Measurements from ENCODE around the gene MAPK10.

The MAPK10 gene

DNA sequence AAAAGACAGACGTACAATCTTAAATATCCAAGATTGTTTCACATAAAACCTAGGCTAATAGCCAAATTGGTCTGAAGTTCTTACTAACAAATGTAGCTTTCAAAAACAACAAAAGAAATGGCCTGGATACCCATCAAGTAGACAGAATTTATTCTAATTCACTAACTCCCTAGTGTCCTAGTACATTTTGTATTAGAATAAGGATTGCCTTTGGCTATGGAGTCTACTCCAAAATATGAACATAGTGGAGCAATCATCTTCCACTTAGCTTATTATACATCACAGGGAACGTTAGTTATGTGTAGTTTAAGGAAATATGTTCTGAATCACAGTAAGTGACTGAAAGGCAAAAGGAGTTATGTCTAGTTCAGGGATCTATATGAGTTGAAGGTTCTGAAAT is 81.7 kb downstream of the MAPK10 start:
- no peak for DNase-seq (ENCODE audit: low read depth in 2 of 2)

DNA sequence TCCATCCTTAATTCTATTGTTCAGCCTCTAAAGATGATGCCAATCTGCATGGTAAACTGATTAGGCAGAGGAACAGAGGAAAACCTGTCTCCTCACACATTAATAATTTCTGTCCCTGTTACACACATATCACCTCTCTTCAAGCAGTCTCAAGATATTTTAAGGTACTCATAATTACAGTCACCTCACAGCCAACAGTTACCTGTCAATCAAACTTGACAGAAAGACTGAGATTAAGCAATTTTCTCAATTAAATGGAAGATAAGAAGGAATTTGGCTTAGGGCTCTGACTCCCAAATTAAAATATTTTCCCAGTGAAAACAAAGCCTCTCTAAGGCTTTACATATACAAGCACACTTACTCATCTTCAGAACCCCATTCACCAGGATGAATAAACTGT is 85.2 kb downstream of the MAPK10 start:
- no peak for DNase-seq (ENCODE audit: low read depth in 2 of 2)

GRCh38 chr4:86272669-86273068 is 87.2 kb downstream of the MAPK10 start:
- DNase-seq (ENCODE audit: low read depth in 2 of 2), result no peak

- no peak for DNase-seq (ENCODE audit: low read depth in 2 of 2)
Measured at GRCh38 chr4:86271057-86271456, 88.8 kb downstream of the MAPK10 start.

- DNase-seq (ENCODE audit: low read depth in 2 of 2), result no peak
Measured at GRCh38 chr4:86269354-86269753, 90.5 kb downstream of the MAPK10 start.

- DNase-seq (ENCODE audit: low read depth in 2 of 2), result no peak
Measured at GRCh38 chr4:86264241-86264640, 95.6 kb downstream of the MAPK10 start.

DNA sequence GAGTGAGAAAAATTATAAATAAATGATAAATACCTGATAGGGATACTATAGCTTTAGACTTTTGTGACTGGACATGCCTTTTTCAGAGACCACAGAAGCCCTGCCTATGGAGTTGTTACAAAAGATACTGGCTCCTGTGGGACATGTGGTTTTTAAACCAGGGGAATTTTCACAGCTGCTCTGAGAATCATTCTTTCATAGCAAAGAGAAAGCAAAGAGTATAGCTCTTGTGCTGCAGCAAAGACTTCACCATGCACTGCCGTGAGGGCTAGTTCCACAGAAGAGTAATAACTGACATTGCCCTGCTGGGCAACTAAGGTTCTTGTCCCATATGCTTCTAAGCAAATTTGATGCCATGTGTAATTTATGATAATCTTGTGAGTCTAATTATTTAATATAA is 98.2 kb downstream of the MAPK10 start:
- no peak for DNase-seq (ENCODE audit: low read depth in 2 of 2)

GRCh38 chr4:86256086-86256485 is 103.8 kb downstream of the MAPK10 start:
- no peak for DNase-seq (ENCODE audit: low read depth in 2 of 2)

GRCh38 chr4:86250619-86251018 is 109.2 kb downstream of the MAPK10 start:
- no peak for DNase-seq (ENCODE audit: low read depth in 2 of 2)

DNA sequence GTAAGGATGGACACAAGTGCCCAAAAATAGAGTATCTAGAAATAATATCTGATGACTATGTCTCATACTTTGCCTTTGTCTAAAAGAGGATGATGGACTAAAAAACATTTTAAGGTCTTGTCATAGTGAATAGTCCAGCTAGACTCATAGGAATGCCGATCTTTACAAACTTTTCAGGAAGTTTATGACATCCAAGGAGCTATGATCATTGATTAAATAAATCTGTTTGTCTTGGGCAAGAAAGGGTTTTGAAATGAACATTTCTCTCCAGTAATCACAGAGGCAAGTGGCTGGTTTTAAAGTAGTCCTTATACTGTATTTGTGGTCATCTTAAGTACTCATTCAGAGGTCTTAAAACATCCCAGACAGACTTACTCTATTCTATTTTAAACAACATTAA is 109.8 kb downstream of the MAPK10 start:
- no peak for DNase-seq (ENCODE audit: low read depth in 2 of 2)

DNA sequence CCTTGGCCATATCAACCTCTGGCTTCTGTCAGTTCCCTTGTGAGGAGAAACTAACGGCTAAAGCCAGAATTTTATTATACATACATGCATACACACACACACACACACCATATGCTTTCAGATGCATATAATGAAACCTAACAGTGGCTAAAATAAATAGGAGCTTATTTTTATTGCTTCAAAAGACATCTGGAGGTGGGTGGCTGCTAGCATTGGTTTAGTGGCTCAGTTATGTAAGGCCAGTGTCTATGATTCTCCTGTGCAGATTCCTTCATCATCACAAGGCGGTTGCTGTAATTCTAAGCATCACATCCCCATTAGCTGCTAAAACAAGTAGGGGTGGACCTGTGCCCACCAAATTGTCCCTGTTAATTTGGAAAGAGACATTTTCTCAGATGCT is 110.8 kb downstream of the MAPK10 start:
- DNase-seq (ENCODE audit: low read depth in 2 of 2), result no peak

- no peak for DNase-seq (ENCODE audit: low read depth in 2 of 2)
Measured at GRCh38 chr4:86247906-86248305, 111.9 kb downstream of the MAPK10 start.

GRCh38 chr4:86247320-86247719 is 112.5 kb downstream of the MAPK10 start:
- DNase-seq (ENCODE audit: low read depth in 2 of 2), result no peak

- DNase-seq (ENCODE audit: low read depth in 2 of 2), result no peak
Measured at GRCh38 chr4:86243750-86244149, 116.1 kb downstream of the MAPK10 start.

DNA sequence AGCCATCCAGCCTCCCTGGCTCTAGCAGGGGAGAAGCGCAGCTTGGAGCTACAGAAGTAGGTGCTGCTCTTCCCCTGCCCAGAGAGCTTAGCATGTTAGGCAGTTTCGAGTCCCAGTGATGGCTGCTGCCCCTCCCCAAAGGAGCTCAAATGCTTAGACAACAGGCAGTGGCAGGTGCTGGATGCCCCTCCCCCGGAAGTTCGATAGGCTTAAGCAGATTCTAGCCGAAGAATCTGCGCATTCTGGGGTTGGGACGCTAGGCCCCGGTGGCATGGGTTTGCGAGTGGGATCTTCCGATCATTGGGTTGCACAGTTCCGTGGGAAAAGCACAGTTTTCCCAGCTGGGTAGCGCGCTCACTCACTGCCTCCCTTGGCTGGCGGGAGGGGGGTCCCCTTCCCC is 117.2 kb downstream of the MAPK10 start:
- DNase-seq (ENCODE audit: low read depth in 2 of 2), result no peak

DNA sequence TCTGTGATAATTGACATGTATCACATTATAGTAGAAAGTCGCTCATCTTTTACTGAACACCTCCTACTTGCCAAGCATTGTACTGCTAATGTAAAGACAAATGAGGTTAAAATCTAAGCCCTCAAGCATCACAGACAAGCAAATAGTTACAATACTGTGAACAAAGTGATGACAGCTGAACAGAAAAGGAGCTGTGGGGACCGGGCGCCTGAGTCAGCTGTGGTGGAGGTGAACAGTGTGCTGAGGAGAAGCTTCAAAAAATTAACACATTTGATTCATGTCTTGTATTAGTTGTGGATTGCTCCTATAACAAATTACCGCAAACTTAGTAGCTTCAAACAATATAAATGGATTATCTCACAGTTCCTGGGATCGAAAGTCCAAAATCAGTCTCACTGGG is 124.3 kb downstream of the MAPK10 start:
- DNase-seq (ENCODE audit: low read depth in 2 of 2), result no peak

- DNase-seq (ENCODE audit: low read depth in 2 of 2), result no peak
Measured at GRCh38 chr4:86233681-86234080, 126.2 kb downstream of the MAPK10 start.

DNA sequence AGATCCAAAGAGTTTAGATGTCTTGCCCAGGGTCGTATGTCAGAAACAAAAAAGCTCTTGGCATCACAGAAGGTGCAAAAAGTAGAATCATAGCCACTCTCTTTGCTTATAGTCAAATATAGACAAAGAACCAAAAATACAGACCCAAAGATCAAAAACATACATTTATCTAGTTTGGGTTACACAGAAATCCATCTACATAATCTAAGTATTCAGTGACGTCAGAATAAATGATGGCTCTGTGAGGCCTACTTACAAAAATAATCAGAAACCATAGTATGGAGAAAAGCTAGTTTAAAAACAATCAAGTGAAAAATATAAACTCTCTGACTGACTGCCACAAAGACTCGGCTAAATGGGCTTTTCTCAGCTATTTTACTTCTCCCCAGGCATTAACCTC is 126.8 kb downstream of the MAPK10 start:
- no peak for DNase-seq (ENCODE audit: low read depth in 2 of 2)

DNA sequence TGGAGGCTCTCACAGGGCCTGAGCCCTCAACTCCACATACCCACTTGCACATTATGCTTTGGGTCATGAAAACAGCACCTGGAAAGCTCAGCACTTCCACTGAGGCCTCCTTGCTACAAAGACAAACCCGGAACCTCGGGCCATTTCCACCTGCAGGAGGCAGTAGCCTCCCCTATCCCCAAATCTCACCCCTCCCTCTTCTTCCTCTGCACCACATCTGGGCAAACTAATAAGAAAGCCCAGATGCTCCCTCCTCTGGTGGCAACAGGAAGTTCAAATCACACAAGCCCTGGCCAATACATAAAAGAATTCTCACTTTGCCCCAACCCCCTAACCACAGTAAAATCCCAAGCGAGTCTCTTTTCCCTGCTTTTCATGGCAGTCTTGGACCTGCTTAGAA is 136.4 kb downstream of the MAPK10 start:
- no peak for DNase-seq (ENCODE audit: low read depth in 2 of 2)

DNA sequence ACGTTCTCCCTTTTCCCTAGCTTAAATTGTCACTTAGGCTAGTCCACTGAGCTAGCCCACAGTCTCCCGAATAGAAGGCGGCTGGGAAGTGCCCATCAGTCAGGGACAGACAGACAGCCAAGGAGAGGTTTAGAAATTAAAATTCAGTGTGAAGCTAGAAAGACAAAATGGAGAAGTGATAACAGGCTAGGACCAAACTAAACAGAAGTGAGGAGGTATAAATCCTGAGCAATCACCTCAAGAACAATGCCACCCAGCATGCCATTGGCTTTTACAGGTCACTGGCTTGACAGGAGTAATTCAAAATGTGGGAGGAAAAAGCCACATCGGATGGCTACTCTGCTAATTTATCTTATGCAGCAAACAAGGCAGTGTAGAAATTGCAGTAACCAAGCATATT is 138.9 kb downstream of the MAPK10 start:
- DNase-seq (ENCODE audit: low read depth in 2 of 2), result no peak

DNA sequence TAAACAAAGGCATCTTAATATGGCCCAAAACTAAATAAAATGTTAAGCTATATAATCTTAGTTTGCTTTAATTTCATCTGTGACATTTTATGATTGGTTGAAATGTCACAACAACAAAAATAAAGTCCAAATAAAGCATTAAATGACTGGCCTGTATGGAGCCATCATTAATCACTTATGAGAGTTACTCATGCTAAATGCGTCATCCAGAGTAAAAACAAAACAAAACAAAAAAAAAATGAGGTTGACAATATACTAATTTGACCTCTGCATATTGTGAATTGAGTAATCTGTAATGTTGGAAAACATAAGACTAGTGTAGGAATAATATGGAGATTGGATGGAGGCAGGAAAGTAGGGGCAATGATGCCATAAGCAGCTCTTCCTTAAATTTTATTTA is 139.7 kb downstream of the MAPK10 start:
- no peak for DNase-seq (ENCODE audit: low read depth in 2 of 2)

GRCh38 chr4:86218746-86219473 is 140.9 kb downstream of the MAPK10 start:
- no peak for DNase-seq (ENCODE audit: low read depth in 2 of 2)

- DNase-seq (ENCODE audit: low read depth in 2 of 2), result no peak
Measured at GRCh38 chr4:86203176-86203575, 156.7 kb downstream of the MAPK10 start.

DNA sequence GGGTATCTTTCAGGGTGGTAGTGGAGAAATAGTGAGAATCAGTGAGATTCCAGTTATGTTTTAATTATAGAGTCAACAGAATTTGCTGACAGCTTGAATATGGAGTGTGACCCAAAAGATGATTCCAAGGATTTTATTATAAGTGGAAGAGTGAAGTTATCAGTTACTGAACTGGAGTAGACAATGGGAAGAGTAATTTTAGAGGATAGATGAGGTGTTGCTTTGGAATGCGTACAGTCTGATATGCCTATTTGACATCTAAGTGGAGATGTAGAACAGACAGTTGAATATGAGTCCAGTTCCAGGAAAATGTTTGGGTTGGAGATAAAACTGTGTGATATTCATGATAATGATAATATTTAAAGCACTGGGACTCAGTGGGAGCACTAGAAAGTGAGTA is 174.2 kb downstream of the MAPK10 start:
- DNase-seq (ENCODE audit: low read depth in 2 of 2), result no peak
